ENCODE data around the gene ARFGEF3.
"Not testable (repeated sequence)": the region's sequence is repeated elsewhere in the genome, so short reads cannot be mapped to it uniquely, and the experiment has no call there.

ARFGEF3 gene

DNA sequence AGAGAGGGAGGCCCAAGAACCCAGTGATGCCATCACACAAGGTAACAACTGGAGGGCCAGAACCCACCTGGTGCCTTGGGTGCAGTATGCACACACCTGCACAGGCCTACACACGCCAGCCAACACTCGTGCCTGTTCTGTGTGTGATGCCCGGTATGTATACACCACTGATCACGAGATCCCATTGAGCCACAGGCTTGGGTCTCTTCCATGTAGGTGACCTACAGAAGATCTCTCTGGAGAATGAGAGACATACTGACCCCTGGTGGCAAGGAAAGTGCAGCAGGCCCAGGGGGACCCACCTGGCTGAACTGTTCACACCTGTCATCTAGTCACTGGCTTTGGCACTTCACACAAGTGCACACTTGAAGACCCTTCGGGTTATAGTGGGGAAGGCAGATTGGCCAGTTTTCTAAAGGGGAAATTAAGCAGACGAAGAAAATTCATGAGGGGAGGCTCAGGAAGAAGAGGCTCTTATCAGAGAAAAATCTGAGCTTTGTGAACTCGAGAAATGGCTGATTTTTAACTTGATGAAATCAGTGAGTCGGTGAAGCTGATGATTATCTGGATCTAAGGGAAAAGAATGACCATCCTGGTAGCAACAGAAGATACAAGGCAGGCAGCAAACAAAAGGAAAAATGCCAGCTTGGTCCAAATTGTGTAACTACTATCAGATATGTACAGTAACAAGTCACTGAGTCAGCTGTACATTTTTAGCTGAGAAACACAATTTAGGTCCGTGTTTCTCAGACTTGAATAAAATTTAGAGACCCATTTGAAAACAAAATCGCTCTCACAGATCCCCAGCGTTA, 125.6 kb downstream of the ARFGEF3 start:
- DNase-seq, result peak; percentile 23

DNA sequence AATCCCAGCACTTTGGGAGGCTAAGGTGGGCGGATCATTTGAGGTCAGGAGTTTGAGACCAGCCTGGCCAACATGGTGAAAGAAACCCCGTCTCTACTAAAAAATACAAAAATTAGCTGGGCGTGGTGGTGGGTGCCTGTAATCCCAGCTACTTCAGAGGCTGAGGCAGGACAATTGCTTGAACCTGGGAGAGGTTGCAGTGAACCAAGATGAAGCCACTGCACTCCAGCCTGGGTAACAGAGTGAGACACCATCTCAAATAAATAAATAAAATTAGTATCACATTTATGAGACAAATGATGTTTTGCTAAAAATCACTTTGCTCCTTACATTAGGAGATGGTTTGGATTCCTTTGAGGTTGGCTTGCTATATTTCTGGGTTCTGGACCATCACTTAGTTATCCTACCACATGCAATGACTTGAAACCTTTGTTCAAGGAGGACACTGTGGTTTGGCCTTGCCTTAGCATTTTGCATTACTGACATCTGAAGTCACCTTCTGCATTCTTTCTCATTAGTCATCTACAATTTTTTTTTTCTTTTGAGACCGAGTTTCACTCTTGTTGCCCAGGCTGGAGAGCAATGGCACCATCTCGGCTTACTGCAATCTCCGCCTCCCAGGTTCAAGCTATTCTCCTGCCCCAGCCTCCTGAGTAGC, 126.8 kb downstream of the ARFGEF3 start:
- not testable (repeated sequence) for DNase-seq

GRCh38 chr6:138289739-138290138, 128.0 kb downstream of the ARFGEF3 start:
- peak; percentile 15 for DNase-seq

DNA sequence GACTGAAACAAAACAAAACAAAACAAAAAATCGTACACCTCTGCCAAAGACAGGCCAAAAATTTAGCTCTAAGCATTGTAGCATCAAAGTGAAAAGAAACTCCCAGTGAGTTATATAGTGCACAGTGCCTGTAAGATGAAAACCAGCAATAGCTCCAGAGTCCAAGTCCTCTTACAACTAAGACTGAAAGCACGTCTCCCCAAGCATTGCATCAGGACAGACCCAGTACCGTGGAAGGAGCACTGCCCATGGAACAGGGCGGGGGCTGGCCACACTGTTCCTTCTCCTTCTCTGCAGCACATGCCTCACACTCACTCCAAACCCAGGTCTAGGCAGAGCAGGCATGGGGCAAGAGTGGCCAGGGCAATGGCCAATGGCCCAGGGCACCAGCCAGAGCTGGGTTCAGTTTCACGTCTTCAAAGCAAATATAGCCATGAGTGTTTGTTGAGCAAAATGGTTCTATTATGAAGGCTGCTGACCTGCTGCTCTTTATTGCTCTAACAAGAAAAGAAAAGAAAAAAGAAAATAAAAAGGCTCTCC, 128.8 kb downstream of the ARFGEF3 start:
- DNase-seq, result peak; percentile 3

DNA sequence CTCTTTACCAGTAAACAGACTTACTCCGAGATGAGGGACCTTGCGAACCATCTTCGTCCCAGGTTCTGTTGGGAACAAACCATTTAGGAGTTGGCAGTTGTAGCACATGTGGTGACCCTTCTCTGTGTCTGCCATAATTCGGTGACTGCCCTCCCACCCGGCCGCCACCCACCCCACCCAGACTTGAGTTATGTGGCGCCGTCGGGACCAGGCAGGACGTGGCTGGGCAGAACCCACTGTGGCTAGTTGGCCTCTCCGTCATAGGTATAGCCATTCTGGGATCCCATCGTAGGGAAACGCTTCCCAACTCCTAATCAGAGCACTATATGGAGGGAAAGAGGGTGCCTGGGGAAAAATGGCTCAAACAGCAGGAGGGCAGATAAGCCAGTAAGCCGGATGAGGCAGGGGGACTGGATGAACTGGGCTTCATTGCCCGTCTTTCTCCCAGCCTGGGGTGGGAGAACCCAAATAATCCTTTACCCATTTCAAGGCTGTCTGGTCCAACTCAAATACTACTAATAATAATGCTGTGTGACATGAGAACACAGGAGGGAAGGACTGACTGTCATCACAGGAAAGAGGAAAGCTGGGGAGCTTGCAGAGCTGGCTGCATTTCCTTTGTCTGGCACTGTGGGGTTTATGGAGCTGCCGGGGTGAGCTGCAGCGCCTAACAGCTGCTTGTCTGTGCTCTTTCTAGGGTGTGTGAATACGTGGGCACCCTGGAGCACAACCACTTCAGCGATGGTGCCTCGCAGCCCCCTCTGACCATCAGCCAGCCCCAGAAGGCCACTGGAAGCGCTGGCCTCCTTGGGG, 129.5 kb downstream of the ARFGEF3 start:
- DNase-seq, result no peak

DNA sequence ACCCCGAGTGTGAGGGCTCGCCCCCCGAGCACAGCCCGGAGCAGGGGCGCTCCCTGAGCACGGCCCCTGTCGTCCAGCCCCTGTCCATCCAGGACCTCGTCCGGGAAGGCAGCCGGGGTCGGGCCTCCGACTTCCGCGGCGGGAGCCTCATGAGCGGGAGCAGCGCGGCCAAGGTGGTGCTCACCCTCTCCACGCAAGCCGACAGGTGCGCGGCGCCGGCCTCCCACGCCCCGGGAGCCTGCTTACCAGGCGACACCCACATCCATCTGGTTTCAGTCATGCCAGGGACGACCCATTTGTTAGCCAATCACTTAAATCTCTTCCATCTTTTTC, 130.1 kb downstream of the ARFGEF3 start:
- DNase-seq, result no peak

DNA sequence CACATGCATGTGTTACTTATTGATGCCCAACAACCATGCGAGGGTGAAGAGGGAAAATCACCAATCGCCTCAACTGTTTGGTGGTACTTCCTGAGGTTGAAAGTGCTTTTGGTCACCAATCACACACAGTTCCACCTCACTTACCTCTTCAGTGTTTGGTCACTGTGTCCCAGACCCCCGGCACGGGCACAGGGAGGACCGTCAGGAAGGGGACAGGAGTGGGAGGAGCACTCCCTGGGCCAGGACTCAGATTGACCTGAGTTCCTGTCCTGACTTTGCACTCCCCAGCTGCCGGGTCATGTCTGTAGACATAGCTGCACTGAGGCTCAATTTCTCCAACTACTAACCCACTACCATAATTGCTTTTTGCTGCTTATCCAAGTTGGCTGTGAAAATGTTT, 130.7 kb downstream of the ARFGEF3 start:
- no peak for DNase-seq

DNA sequence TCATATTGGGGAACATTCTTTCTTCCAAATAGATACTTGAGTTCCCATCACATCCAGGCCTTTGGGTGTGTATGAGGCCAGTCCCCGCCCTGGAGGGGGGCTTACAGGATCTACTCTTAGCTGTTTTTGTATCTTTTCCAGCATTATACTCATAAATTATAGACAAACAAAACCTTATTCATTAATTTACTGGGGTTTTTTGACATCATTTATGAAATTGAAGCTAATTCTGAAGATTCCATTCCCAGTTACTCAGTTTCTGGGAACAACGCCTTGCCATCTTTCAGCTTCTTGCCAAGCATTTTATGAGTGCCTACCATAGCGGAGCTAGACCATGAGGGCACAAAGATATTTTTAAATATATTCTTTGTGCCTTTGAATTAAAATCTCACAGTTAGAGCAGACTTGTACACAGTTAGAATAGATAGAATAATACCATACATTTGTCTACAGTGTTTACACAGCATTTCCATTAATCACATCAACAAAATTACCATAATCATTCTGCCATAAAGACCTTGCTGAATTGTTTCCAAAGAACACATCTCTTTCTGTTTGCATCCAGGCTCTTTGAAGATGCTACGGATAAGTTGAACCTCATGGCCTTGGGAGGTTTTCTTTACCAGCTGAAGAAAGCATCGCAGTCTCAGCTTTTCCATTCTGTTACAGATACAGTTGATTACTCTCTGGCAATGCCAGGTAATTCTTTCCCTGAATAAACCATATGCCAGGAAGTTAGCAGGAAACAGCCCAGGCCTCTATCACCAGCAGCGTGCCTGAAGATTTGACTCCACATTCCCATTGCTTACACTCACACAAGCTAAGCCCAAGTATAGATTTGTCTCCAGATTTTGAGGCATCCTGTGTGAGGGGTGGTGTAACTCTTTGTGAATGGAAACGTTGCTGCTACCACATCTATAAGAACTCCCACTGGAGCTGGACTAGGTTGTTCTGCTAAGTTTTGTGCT, 132.0 kb downstream of the ARFGEF3 start:
- DNase-seq, result no peak

- no peak for DNase-seq
These were observed 134.6 kb downstream of the ARFGEF3 start for GRCh38 chr6:138296381-138296780.

- DNase-seq, result no peak
These were observed 135.0 kb downstream of the ARFGEF3 start for GRCh38 chr6:138296786-138297185.

GRCh38 chr6:138297761-138298298, 136.1 kb downstream of the ARFGEF3 start:
- DNase-seq, result no peak

GRCh38 chr6:138300469-138300868, 138.7 kb downstream of the ARFGEF3 start:
- DNase-seq, result no peak

GRCh38 chr6:138302554-138302953, 140.8 kb downstream of the ARFGEF3 start:
- DNase-seq, result no peak

- DNase-seq, result no peak
These were observed 145.6 kb downstream of the ARFGEF3 start for GRCh38 chr6:138307352-138307751.

DNA sequence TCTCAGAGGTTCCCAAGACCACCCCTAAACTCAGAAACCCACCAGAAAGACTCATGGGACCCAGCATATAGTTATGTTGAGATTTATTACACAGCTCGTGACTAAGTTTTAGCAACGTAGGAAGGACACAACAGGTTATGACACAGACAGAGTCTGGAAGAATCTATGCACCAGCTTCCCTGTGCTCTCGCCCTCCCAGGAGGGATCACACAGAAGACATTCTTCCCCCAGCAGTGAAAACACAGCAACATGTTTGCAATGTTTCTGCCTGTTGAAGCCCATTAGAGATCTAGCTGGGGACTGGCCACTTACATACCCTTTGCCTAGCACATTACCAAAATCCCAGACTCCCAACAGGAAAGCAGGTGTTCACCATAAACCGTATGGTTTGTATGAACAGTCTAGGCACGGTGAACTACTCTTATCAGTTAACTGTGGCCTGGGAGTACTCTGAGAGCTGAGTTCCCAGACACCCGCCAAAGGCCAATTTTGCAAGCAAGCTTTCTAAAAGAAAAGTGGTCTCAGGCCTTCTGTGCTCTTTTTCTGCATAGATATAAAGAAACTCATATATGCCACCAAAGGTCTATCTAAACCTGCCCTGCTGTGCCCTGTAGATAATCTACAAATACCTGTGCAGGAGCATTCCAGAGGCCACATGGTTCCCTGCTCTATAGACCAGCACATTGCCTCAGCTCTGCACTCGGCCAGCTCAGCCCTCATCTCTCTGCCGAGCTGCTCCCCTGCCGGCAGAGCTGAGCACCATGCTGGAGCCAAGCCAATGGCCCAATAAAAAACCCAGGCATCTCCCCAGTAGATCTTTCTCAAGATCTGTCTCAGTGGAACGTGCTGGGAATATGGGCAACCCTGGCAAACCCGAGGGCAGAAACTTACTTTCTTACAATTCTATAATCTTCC, 146.3 kb downstream of the ARFGEF3 start:
- no peak for DNase-seq

GRCh38 chr6:138308731-138309110, 147.0 kb downstream of the ARFGEF3 start:
- DNase-seq, result no peak

DNA sequence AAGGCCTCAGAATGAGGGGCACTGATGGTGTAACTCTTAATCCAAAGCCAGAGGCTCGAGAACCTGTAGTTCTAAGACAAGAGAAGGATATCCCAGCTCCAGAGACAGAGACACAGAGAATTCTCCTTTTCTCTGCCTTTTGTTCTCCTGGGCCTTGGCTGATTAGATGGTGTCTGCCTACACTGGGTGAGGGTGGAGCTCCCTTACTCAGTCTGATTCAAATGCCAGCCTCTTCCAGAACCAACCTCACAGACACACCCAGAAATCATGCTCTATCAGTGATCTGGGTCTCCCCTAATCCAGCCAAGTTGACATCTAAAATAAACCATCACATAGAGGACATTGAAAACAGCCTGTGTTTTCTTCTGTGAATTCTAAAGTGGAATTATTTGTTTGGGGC, 148.0 kb downstream of the ARFGEF3 start:
- no peak for DNase-seq

DNA sequence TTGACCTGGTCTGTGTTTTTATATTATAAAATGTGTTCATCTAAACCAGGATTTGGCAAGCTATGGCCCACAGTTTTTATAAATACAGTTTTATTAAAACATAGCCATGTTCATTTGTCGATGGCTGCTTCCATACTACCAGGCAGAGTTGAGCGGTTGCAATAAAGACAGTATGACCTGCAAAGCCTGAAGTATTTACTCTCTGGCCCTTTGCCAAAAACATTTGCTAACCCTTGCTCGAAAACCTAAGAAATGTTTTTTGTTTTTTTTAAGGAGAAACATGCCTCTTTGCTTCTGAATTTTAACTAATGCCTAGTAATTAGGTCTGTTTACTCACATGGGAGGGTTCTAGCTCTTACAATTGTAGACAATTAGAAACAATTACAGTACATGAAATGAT, 148.6 kb downstream of the ARFGEF3 start:
- no peak for DNase-seq

GRCh38 chr6:138310821-138311220, 149.1 kb downstream of the ARFGEF3 start:
- DNase-seq, result no peak

GRCh38 chr6:138311268-138311667, 149.5 kb downstream of the ARFGEF3 start:
- DNase-seq, result no peak
